HL-60 (cell line): ENCODE measurements around the gene NUP98.
"Not testable (repeated sequence)": the region's sequence is repeated elsewhere in the genome, so short reads cannot be mapped to it uniquely, and the experiment has no call there.

ENCODE experiments used
- DNase-seq, 2 experiments: peaks; one replicate each; pipeline ENCODE4 v3.0.0-alpha.2; 2010 to 2020; ENCODE audit warnings: low read depth in 1 of 2, low spot score in 1 of 2
- H3K27ac ChIP-seq: fragments of 250-450 bp; sonication (Bioruptor Pico); replicated peaks from 2 replicates; pipeline ENCODE4 v1.5.1; 2020; ENCODE audit warnings: mild to moderate bottlenecking, moderate library complexity
- H3K27me3 ChIP-seq: fragments of 250-450 bp; sonication (Bioruptor Pico); 2 replicates; pipeline ENCODE4 v1.5.1; 2021; ENCODE audit warnings: mild to moderate bottlenecking, moderate library complexity; ENCODE audit not compliant: insufficient read depth, poor library complexity, severe bottlenecking
- H3K4me3 ChIP-seq: replicated peaks from 2 replicates; pipeline ENCODE4 v1.5.1; 2011; ENCODE audit warnings: mild to moderate bottlenecking, control low read depth, low read length; ENCODE audit not compliant: insufficient read depth
- GABPA ChIP-seq: IDR thresholded peaks from 2 replicates; pipeline ENCODE4 v1.6.1; 2012; ENCODE audit warnings: low read depth
- POLR2AphosphoS5 ChIP-seq: IDR thresholded peaks from 2 replicates; pipeline ENCODE4 v1.6.1; 2012; ENCODE audit warnings: low read depth
- SPI1 ChIP-seq: IDR thresholded peaks from 2 replicates; pipeline ENCODE4 v1.6.1; 2012; ENCODE audit warnings: low read depth, mild to moderate bottlenecking, borderline replicate concordance
- TF ChIP-seq, protein P1 (sequence below): IDR thresholded peaks from one replicate; pipeline ENCODE4 v1.5.1; 2011; ENCODE audit warnings: low read length, control low read depth, inconsistent platforms; ENCODE audit not compliant: insufficient read depth
- TF ChIP-seq, protein P2 (sequence below): IDR thresholded peaks from 2 replicates; pipeline ENCODE4 v1.6.1; 2012; ENCODE audit warnings: low read depth; ENCODE audit not compliant: insufficient replicate concordance

Gene NUP98

DNA sequence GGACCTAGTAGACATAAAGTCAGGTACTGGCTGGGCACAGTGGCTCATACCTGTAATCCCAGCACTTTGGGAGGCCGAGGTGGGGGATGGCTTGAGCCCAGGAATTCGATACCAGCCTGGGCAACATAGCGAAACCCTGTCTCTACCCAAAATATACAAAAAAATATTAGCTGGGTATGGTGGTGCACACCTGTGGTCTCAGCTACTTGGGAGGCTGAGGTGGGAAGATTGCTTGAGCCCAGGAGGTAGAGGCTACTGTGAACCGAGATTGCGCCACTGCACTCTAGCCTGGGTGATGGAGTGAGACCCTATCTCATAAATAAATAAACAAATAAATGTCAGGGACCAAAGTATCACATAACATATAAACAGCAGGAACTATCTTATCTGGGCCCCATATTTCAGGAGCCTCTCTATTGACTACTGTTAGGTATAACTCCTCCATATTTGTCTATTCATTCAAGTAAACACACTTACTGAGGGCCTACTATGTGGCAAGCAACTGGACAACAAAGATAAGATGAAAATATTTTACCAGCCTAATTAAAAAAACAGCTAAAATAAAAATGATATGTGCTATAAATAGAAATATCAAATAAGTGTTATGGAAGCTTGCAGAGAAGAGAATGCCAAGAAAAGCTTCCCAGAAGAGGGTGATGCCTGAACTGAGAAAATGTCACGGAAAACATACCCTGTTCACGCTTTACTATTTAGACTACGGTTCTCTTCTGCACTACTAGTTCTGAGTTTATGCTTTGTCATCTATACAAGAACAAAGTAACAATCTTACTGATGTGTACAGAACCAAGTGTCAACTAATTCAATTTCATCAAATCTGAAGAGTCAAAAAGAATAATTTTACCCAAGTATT lies 2.0 kb downstream of the NUP98 start:
- TF ChIP-seq, protein P1, sequence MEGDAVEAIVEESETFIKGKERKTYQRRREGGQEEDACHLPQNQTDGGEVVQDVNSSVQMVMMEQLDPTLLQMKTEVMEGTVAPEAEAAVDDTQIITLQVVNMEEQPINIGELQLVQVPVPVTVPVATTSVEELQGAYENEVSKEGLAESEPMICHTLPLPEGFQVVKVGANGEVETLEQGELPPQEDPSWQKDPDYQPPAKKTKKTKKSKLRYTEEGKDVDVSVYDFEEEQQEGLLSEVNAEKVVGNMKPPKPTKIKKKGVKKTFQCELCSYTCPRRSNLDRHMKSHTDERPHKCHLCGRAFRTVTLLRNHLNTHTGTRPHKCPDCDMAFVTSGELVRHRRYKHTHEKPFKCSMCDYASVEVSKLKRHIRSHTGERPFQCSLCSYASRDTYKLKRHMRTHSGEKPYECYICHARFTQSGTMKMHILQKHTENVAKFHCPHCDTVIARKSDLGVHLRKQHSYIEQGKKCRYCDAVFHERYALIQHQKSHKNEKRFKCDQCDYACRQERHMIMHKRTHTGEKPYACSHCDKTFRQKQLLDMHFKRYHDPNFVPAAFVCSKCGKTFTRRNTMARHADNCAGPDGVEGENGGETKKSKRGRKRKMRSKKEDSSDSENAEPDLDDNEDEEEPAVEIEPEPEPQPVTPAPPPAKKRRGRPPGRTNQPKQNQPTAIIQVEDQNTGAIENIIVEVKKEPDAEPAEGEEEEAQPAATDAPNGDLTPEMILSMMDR = no peak
- Histone ChIP-seq H3K27ac (peak overlapping the region; percentile 95), H3K27me3 (no peaks in the 10 kb centered on the region), H3K4me3 (no peak overlapping the region; the same call in 1 of the 2 replicates)
- DNase-seq = no peak

DNA sequence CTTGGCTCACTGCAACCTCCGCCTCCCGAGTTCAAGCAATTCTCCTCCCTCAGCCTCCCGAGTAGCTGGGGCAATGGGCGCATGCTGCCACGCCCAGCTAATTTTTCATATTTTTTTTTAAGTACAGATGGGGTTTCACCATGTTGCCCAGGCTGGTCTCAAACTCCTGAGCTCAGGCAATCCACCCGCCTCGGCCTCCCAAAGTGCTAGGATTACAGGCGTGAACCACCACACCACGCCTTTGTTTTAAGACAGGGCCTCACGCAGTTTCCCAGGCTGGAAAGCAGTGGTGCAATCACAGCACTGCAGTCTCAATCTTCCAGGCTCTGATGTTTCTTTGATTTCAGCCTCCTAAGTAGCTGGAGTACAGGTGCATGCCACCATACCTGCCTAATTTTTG lies 3.0 kb downstream of the NUP98 start:
- not testable (repeated sequence) for H3K4me3 ChIP-seq, H3K27ac ChIP-seq, H3K27me3 ChIP-seq, DNase-seq

DNA sequence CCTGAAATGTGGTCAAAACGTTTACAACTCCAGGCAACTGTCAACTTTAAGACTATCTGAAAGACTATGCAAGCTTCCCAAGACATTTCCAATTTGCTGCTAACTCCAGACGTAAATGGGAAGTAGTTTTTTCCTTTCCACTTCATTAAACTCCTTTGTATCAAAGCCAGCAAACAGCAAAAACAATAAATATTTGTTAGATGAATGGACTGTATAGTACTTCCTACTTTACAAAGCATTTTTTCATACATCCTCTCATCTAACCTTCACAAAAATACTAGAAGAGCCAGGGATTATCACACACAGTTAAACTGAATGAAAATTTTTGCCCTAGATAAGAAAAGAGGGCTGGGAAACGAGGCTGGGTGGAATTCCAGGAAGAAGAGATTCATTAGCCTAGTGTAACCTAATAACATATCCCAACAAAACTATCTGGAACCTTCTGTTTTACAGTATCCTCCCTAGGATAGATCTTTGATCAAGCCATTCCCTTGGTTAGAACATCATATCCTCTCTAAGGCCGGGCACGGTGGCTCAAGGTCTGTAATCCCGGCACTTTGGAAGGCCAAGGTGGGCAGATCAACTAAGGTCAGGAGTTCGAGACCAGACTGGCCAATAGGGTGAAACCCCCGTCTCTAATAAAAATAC lies 10.4 kb downstream of the NUP98 start:
- H3K27ac ChIP-seq = peak overlapping the region; percentile 71
- DNase-seq = no peak
- H3K4me3 ChIP-seq = no peak overlapping the region
- TF ChIP-seq GABPA = no peak
- no peak for TF ChIP-seq POLR2AphosphoS5
- TF ChIP-seq, protein P2, sequence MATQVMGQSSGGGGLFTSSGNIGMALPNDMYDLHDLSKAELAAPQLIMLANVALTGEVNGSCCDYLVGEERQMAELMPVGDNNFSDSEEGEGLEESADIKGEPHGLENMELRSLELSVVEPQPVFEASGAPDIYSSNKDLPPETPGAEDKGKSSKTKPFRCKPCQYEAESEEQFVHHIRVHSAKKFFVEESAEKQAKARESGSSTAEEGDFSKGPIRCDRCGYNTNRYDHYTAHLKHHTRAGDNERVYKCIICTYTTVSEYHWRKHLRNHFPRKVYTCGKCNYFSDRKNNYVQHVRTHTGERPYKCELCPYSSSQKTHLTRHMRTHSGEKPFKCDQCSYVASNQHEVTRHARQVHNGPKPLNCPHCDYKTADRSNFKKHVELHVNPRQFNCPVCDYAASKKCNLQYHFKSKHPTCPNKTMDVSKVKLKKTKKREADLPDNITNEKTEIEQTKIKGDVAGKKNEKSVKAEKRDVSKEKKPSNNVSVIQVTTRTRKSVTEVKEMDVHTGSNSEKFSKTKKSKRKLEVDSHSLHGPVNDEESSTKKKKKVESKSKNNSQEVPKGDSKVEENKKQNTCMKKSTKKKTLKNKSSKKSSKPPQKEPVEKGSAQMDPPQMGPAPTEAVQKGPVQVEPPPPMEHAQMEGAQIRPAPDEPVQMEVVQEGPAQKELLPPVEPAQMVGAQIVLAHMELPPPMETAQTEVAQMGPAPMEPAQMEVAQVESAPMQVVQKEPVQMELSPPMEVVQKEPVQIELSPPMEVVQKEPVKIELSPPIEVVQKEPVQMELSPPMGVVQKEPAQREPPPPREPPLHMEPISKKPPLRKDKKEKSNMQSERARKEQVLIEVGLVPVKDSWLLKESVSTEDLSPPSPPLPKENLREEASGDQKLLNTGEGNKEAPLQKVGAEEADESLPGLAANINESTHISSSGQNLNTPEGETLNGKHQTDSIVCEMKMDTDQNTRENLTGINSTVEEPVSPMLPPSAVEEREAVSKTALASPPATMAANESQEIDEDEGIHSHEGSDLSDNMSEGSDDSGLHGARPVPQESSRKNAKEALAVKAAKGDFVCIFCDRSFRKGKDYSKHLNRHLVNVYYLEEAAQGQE = no peak
- TF ChIP-seq, protein P1 = no peak
- TF ChIP-seq SPI1 = no peak
- H3K27me3 ChIP-seq = no peaks in the 10 kb centered on the region

DNA sequence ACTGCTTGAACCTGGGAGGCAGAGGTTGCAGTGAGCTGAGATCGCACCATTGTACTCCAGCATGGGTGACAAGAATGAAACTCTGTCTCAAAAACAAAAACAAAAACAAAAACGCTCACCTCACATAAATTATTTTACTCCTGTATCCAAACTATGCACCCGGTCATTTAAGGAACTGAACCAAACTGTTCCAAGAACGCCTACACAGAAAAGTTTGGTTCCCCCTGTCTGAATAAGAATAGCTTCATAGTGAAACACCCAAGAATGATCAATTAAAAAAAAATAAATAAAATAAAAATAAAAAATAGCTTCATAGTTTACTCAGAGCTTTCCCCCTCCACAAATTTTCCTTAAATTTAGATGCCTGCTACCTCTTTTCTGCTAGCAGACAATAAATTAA lies 13.7 kb downstream of the NUP98 start:
- peak overlapping the region; percentile 71 for H3K27ac ChIP-seq
- peak; percentile 10; the same call in 1 of the 2 replicates for TF ChIP-seq SPI1
- TF ChIP-seq, protein P2 = no peak

DNA sequence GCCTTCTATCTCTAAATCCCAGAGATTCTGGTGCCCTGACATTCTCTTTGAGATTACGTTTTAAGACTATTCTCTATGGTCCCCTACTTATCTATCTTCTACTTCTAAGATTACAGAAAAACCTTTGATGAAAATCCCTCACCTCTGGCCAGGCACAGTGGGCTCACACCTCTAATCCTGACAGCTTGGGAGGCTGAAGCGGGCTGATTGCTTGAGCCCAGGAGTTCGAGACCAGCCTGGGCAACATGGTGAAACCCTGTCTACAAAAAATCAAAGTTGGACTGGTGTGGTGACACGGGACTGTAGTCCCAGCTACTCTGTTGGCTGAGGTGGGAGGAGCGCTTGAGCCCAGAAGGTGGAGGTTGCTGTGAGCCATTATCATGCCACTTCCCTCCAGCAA lies 14.4 kb downstream of the NUP98 start:
- no peak for DNase-seq
- no peak for TF ChIP-seq GABPA
- TF ChIP-seq, protein P2 = no peak
- TF ChIP-seq SPI1 = no peak
- TF ChIP-seq, protein P1 = no peak
- no peak for TF ChIP-seq POLR2AphosphoS5
- Histone ChIP-seq H3K27ac (peak overlapping the region; percentile 71), H3K4me3 (no peak overlapping the region), H3K27me3 (no peaks in the 10 kb centered on the region)

More for the DNA sequence above, 13.7 kb downstream of the NUP98 start:
- no peaks in the 10 kb centered on the region for H3K27me3 ChIP-seq
- DNase-seq = no peak
- no peak overlapping the region for H3K4me3 ChIP-seq
